Subcutaneous adipose tissue (tissue), 4 donors: ENCODE measurements around the gene ANK2. TPM values are rescaled to one million over a fixed set of nuclear protein-coding genes. Genes with fewer than 3 reads are reported as not detected.

ENCODE experiments used
- CTCF ChIP-seq: fragments of 450-650 bp; IDR thresholded peaks from one replicate; pipeline ENCODE4 v1.5.1; 2016; ENCODE audit warnings: low read depth, mild to moderate bottlenecking, control low read depth, antibody characterized with exemption, moderate library complexity
- total RNA-seq, 4 donors: library from RNA; depleted of rRNA; stranded (reverse); fragments of >200 nt; gene quantifications; one replicate each; pipeline ENCODE4 v1.1.0, GENCODE V29; 2016

ANK2 gene
- total RNA-seq, 4 donors from 2014 or later = 49.4 to 119 (median 72.9) TPM

- no peak for TF ChIP-seq CTCF
Observed at GRCh38 chr4:113263274-113263673, 213.8 kb downstream of the ANK2 start.

GRCh38 chr4:113270520-113271319, 221.3 kb downstream of the ANK2 start:
- TF ChIP-seq CTCF = no peak

GRCh38 chr4:113272523-113272922, 223.1 kb downstream of the ANK2 start:
- no peak for TF ChIP-seq CTCF

DNA sequence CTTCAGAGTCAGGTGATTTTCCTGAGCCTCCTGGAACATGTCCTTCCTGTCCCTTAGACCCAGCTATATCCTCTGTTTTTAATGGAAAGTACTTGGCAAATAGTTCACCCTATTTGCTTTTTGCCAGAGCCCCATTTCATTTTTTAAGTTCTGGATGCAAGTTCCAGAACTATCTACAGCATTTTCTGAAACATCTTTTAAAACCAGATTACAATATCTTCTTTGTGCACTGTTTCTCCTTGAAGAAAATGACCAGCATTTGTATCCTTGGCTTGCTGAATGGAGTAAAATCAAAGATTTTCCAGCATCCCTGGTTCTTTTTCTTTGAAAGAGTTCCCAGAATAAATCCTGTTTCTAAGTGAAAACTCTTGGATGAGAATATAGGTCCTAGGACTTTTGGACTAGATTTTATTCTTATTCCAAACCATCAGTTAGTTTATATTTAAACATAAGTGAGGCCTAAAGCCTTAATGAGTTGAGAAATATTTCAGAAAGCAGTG, 224.3 kb downstream of the ANK2 start:
- no peak for TF ChIP-seq CTCF

DNA sequence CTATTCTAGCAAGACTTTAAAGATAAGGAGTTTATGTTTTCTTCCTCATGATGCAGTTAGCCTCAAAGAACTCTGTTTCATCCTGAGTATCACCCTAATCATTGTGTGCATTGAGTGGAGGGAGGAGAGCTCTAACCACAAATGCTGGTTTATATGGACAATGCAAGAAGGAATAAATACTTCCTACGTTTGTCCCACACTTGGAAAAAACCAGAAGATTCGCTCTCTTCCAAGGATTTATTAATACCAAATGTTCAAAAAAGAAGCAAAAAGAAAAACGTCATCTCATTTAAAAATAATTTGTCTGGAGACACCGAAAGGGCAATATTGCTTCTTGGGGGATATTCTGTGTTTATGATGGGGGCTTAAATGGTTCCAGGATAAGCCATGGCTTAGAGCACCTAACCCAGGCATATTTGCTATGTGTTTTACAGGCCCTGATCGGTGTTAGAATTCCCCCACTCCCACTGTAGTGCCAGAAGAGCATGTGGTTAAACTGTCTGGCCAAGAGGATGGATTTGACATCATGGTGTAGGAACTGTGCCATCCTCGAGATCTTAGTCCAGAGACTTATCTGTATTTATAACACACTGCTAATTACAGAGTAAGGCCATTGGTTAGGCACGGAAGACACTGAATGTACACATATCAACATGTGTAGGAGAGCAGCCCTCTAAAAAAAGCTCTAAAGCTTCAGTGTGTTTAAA, 227.2 kb downstream of the ANK2 start:
- TF ChIP-seq CTCF = no peak

DNA sequence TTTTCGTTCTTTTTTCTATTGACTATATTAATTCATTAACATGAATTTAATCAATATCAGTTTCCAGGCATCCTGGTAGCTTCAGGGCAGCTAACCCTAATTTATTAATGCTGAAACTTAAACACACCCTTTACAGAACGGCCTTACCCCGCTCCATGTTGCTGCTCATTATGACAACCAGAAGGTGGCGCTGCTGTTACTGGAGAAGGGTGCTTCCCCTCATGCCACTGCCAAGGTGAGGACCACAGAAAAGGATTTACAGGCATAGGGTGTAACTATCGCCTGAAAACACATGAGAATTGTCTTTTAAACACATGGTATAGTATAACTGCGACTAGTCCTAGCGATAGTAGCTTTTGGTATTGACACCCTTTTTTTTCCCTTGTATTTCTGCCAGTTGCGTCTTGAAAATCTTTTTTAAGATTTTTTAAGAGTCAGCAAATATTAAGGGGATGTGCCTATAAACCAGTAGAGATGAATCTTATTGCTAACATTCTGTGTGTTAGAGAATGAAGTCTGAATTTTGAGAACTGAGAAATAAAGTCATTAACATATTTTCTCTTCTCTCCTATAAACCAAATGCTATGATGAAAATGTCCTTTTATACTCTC, 229.0 kb downstream of the ANK2 start:
- no peak for TF ChIP-seq CTCF

GRCh38 chr4:113285501-113285900, 236.0 kb downstream of the ANK2 start:
- no peak for TF ChIP-seq CTCF
